ENCODE data around the gene WFDC2.
A peak's percentile ranks its signal among the peaks of the same experiment; 100 is the strongest.

Gene WFDC2

DNA sequence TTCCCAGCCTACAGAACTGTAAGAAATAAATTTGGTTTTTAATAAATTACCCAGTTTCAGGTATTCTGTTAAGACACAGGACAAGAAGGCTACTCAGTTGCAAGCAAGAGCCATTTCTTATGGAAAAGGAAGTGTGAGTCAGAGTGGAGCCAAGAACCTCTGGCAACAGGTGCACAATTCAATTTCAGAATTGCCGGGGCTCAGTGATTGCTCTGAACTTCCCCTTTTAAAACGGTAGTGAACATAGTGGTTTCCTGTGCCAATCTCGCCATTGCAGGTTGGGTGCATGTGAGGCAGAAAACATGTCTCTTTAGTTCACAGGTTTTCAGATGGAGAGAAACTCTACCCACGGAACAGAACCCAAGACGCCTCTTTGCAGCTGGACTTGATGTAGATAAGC lies 37.3 kb upstream of the WFDC2 start:
- no peak overlapping the region for H3K27ac ChIP-seq (ENCODE audit: extremely low read depth, low read depth, low read length)
- H3K36me3 ChIP-seq (ENCODE audit: control insufficient read depth in 2 of 2, insufficient read depth in 1 of 2, low read length in 2 of 2), result peaks cover 4% of the 10 kb centered on the region in 2 experiments; a peak in 2 of 3 replicates
- no peak overlapping the region for H3K4me3 ChIP-seq (ENCODE audit: low read depth, low read length)
- H3K9me3 ChIP-seq (ENCODE audit: control insufficient read depth, insufficient read depth, low read depth, low read length), result no peaks in the 10 kb centered on the region
- no peak for TF ChIP-seq ZNF473 (tag by site-specific recombination; IDR thresholded peaks at IDR 0.05)
- no peak for TF ChIP-seq GLI2 (tag by site-specific recombination; IDR thresholded peaks at IDR 0.05; ENCODE audit: borderline replicate concordance, low read depth)
- TF ChIP-seq SCRT2 (tag by site-specific recombination; IDR thresholded peaks at IDR 0.05), result peak; percentile 66
- 0 out of 2 replicates have a peak, but pooled peaks cover 4% of the 10 kb centered on the region for H3K4me1 ChIP-seq (ENCODE audit: control insufficient read depth, insufficient read depth, low read length)
- ChIA-PET POLR2A (interaction anchor here (0.7 kb wide), 1 partner anchor 22 kb away, joined by 6 read pairs; no protein-coding TSS in a partner anchor), CTCF (interaction anchor here (1.7 kb wide), 1 partner anchor 59 kb away, joined by 8 read pairs; no protein-coding TSS in a partner anchor)

DNA sequence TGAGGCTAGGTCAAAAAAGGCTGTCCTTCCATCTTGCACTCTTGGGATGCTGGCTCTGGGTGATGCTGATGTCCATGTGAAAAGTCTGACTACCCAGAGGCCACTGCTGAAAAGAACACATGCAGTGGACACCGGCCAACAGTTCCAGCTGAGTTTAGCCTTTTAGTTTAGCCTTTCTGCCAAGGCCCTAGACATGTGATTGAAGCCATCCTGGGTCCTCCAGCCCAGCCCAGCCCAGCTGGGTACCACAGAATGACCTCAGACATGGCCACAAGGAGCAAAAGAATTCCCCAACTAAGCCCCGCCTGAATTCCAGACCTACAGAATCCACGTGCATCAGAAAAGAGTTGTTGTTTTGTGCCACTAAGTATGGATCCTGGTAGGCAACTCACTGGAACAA lies 36.2 kb upstream of the WFDC2 start:
- Histone ChIP-seq H3K4me1 (ENCODE audit: control insufficient read depth, insufficient read depth, low read length) (0 out of 2 replicates have a peak, but pooled peaks cover 4% of the 10 kb centered on the region), H3K36me3 (ENCODE audit: control insufficient read depth in 2 of 2, insufficient read depth in 1 of 2, low read length in 2 of 2) (peaks cover 4% of the 10 kb centered on the region in 2 experiments; a peak in 2 of 3 replicates), H3K9me3 (ENCODE audit: control insufficient read depth, insufficient read depth, low read depth, low read length) (no peaks in the 10 kb centered on the region), H3K27ac (ENCODE audit: extremely low read depth, low read depth, low read length) (no peak overlapping the region), H3K4me3 (ENCODE audit: low read depth, low read length) (no peak overlapping the region)
- TF ChIP-seq ZFP41 (tag by site-specific recombination; IDR thresholded peaks at IDR 0.05; ENCODE audit: borderline replicate concordance) (no peak), MYNN (tag by site-specific recombination; IDR thresholded peaks at IDR 0.05; ENCODE audit: borderline replicate concordance) (no peak), ZNF391 (tag by site-specific recombination; IDR thresholded peaks at IDR 0.05; ENCODE audit: borderline replicate concordance, low read depth) (no peak), HOXA7 (CRISPR knock-in tag; IDR thresholded peaks at IDR 0.05; ENCODE audit: borderline replicate concordance) (no peak), BCL11A (tag by site-specific recombination; IDR thresholded peaks at IDR 0.05; ENCODE audit: low read depth) (no peak)
- ChIA-PET CTCF (interaction anchor here (0.6 kb wide), 1 partner anchor 111 kb away, joined by 3 read pairs; no protein-coding TSS in a partner anchor), POLR2A (interaction anchor here (1.1 kb wide), 1 partner anchor 87 kb away, joined by 3 read pairs; no protein-coding TSS in a partner anchor)

DNA sequence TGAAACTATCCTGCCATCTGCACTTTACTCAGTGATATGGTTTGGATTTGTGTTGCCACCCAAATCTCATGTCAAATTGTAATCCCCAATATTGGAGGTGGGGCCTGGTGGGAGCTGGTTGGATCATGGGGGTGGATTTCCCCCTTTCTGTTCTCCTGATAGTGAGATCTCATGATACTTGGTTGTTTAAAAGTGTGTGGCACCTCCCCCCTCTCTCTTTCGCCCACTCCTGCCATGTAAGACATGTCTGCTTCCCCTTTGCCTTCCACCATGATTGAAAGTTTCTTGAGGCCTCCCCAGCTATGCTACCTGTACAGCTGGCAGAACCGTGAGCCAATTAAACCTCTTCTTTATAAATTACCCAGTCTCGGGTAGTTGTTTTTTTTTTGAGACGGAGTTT lies 35.6 kb upstream of the WFDC2 start:
- Histone ChIP-seq H3K9me3 (ENCODE audit: control insufficient read depth, insufficient read depth, low read depth, low read length) (no peaks in the 10 kb centered on the region), H3K4me1 (ENCODE audit: control insufficient read depth, insufficient read depth, low read length) (0 out of 2 replicates have a peak, but pooled peaks cover 4% of the 10 kb centered on the region), H3K36me3 (ENCODE audit: control insufficient read depth in 2 of 2, insufficient read depth in 1 of 2, low read length in 2 of 2) (peaks cover 4% of the 10 kb centered on the region in 2 experiments; a peak in 2 of 3 replicates), H3K4me3 (ENCODE audit: low read depth, low read length) (no peak overlapping the region), H3K27ac (ENCODE audit: extremely low read depth, low read depth, low read length) (no peak overlapping the region)
- CTCF ChIA-PET, result interaction anchor here (0.6 to 4.5 kb wide), 2 partner anchors 59 to 140 kb away, joined by 5 to 95 read pairs; no protein-coding TSS in a partner anchor
- no peak for TF ChIP-seq ZNF555 (tag by site-specific recombination; conservative IDR thresholded peaks at IDR 0.05)
- no peak for TF ChIP-seq KLF8 (tag by site-specific recombination; IDR thresholded peaks at IDR 0.05)
- TF ChIP-seq ZNF16 (tag by site-specific recombination; IDR thresholded peaks at IDR 0.05; ENCODE audit: low read depth), result no peak
- TF ChIP-seq, protein P1, sequence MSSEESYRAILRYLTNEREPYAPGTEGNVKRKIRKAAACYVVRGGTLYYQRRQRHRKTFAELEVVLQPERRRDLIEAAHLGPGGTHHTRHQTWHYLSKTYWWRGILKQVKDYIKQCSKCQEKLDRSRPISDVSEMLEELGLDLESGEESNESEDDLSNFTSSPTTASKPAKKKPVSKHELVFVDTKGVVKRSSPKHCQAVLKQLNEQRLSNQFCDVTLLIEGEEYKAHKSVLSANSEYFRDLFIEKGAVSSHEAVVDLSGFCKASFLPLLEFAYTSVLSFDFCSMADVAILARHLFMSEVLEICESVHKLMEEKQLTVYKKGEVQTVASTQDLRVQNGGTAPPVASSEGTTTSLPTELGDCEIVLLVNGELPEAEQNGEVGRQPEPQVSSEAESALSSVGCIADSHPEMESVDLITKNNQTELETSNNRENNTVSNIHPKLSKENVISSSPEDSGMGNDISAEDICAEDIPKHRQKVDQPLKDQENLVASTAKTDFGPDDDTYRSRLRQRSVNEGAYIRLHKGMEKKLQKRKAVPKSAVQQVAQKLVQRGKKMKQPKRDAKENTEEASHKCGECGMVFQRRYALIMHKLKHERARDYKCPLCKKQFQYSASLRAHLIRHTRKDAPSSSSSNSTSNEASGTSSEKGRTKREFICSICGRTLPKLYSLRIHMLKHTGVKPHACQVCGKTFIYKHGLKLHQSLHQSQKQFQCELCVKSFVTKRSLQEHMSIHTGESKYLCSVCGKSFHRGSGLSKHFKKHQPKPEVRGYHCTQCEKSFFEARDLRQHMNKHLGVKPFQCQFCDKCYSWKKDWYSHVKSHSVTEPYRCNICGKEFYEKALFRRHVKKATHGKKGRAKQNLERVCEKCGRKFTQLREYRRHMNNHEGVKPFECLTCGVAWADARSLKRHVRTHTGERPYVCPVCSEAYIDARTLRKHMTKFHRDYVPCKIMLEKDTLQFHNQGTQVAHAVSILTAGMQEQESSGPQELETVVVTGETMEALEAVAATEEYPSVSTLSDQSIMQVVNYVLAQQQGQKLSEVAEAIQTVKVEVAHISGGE (tag by site-specific recombination; conservative IDR thresholded peaks at IDR 0.05; ENCODE audit: low read depth), result no peak
- no peak for TF ChIP-seq ZNF169 (tag by site-specific recombination; IDR thresholded peaks at IDR 0.05)
- TF ChIP-seq, protein P2, sequence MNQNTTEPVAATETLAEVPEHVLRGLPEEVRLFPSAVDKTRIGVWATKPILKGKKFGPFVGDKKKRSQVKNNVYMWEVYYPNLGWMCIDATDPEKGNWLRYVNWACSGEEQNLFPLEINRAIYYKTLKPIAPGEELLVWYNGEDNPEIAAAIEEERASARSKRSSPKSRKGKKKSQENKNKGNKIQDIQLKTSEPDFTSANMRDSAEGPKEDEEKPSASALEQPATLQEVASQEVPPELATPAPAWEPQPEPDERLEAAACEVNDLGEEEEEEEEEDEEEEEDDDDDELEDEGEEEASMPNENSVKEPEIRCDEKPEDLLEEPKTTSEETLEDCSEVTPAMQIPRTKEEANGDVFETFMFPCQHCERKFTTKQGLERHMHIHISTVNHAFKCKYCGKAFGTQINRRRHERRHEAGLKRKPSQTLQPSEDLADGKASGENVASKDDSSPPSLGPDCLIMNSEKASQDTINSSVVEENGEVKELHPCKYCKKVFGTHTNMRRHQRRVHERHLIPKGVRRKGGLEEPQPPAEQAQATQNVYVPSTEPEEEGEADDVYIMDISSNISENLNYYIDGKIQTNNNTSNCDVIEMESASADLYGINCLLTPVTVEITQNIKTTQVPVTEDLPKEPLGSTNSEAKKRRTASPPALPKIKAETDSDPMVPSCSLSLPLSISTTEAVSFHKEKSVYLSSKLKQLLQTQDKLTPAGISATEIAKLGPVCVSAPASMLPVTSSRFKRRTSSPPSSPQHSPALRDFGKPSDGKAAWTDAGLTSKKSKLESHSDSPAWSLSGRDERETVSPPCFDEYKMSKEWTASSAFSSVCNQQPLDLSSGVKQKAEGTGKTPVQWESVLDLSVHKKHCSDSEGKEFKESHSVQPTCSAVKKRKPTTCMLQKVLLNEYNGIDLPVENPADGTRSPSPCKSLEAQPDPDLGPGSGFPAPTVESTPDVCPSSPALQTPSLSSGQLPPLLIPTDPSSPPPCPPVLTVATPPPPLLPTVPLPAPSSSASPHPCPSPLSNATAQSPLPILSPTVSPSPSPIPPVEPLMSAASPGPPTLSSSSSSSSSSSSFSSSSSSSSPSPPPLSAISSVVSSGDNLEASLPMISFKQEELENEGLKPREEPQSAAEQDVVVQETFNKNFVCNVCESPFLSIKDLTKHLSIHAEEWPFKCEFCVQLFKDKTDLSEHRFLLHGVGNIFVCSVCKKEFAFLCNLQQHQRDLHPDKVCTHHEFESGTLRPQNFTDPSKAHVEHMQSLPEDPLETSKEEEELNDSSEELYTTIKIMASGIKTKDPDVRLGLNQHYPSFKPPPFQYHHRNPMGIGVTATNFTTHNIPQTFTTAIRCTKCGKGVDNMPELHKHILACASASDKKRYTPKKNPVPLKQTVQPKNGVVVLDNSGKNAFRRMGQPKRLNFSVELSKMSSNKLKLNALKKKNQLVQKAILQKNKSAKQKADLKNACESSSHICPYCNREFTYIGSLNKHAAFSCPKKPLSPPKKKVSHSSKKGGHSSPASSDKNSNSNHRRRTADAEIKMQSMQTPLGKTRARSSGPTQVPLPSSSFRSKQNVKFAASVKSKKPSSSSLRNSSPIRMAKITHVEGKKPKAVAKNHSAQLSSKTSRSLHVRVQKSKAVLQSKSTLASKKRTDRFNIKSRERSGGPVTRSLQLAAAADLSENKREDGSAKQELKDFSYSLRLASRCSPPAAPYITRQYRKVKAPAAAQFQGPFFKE (tag by site-specific recombination; IDR thresholded peaks at IDR 0.05; ENCODE audit: borderline replicate concordance), result no peak
- no peak for TF ChIP-seq ZNF544 (tag by site-specific recombination; IDR thresholded peaks at IDR 0.05)
- no peak for TF ChIP-seq ZNF610 (tag by site-specific recombination; IDR thresholded peaks at IDR 0.05; ENCODE audit: borderline replicate concordance)
- TF ChIP-seq WT1 (tag by site-specific recombination; IDR thresholded peaks at IDR 0.05), result no peak
- no peak for TF ChIP-seq ZNF335 (tag by site-specific recombination; conservative IDR thresholded peaks at IDR 0.05)
- TF ChIP-seq, protein P3, sequence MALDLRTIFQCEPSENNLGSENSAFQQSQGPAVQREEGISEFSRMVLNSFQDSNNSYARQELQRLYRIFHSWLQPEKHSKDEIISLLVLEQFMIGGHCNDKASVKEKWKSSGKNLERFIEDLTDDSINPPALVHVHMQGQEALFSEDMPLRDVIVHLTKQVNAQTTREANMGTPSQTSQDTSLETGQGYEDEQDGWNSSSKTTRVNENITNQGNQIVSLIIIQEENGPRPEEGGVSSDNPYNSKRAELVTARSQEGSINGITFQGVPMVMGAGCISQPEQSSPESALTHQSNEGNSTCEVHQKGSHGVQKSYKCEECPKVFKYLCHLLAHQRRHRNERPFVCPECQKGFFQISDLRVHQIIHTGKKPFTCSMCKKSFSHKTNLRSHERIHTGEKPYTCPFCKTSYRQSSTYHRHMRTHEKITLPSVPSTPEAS (tag by site-specific recombination; IDR thresholded peaks at IDR 0.05), result no peak
- POLR2A ChIA-PET, result interaction anchor here (1.1 kb wide), 1 partner anchor 87 kb away, joined by 3 read pairs; no protein-coding TSS in a partner anchor
